ENCODE measurements around the gene HS3ST1. TPM values are rescaled to one million over a fixed set of nuclear protein-coding genes. Genes with fewer than 3 reads are reported as not detected.

HS3ST1 gene
- total and polyA plus RNA-seq, 2 donors from 2014 or later = 1.1 to 39.0 TPM

DNA sequence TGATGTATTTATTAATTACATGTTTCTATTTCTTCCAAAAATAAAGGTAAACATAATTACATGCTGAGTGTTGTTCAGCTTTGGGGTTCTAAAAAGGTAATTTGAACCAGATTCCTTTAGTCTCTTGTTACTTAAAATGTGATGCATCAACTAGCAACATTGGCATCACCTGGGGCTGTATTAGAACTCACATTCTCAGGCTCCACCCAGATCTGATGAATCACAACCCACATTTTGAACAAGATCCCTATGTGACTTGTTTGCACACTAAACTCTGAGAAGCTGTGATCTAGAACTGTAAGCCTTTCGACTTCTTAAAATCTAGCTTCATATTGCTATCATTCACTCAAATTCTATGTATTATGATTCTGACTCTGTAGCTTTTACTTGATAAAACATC lies 23.0 kb upstream of the HS3ST1 start:
- Histone ChIP-seq H3K9ac (ENCODE audit: low read length in 3 of 3) (no peak overlapping the region), H3K4me1 (ENCODE audit: control insufficient read depth in 2 of 3, insufficient read depth in 2 of 3, low read depth in 1 of 3, low read length in 3 of 3) (no peaks in the 10 kb centered on the region), H3K36me3 (ENCODE audit: control insufficient read depth in 2 of 3, insufficient read depth in 3 of 3, low read length in 3 of 3) (no peaks in the 10 kb centered on the region), H3K9me3 (ENCODE audit: control insufficient read depth in 2 of 3, insufficient read depth in 1 of 3, low read length in 3 of 3) (no peaks in the 10 kb centered on the region), H3K27me3 (ENCODE audit: control insufficient read depth, insufficient read depth, low read length) (no peaks in the 10 kb centered on the region), H3K27ac (ENCODE audit: low read depth in 2 of 2, low read length in 2 of 2) (no peak overlapping the region), H3K4me3 (ENCODE audit: low read length in 3 of 3) (no peak overlapping the region)
- TF ChIP-seq, protein P1, sequence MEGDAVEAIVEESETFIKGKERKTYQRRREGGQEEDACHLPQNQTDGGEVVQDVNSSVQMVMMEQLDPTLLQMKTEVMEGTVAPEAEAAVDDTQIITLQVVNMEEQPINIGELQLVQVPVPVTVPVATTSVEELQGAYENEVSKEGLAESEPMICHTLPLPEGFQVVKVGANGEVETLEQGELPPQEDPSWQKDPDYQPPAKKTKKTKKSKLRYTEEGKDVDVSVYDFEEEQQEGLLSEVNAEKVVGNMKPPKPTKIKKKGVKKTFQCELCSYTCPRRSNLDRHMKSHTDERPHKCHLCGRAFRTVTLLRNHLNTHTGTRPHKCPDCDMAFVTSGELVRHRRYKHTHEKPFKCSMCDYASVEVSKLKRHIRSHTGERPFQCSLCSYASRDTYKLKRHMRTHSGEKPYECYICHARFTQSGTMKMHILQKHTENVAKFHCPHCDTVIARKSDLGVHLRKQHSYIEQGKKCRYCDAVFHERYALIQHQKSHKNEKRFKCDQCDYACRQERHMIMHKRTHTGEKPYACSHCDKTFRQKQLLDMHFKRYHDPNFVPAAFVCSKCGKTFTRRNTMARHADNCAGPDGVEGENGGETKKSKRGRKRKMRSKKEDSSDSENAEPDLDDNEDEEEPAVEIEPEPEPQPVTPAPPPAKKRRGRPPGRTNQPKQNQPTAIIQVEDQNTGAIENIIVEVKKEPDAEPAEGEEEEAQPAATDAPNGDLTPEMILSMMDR (IDR thresholded peaks at IDR 0.05; ENCODE audit: borderline replicate concordance, extremely low read depth, insufficient read depth) = no peak
- intact Hi-C loops (cut with DNase I) = no loop called here
- DNase-seq (no peak), FAIRE-seq (no peak)

DNA sequence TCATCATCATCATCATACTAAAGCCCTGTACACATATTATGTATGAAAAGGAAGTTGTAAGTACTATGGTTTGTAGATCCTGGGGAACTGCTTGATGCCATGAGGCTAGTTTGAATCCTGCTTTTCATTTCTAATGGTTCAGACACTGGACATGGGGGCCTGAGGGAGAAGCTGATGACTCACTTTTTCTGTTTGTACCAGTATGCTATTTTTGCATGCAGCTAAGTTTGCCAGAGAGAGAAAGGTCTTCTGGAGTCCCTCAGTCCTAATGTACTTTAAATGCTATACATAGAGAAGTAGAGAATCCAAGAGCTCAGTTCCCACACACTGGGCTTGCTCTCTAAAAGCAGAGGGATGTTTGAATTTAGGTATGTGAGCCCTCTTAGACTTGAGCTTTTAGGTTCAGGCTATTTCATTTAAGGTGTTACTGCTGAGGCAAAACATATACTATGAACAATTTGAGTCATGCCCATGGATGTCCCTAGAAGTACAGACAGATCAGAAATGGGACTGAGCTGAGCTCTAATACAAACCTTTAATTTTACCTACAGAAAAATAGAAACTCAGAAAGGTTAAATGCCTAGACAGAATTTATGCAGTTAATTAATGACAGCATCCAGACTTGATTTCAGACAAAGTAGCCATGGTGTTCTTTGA lies 17.6 kb upstream of the HS3ST1 start:
- FAIRE-seq (no peak), DNase-seq (no peak)
- no peak overlapping the region for H3K9ac ChIP-seq (ENCODE audit: low read length in 3 of 3)
- no peak overlapping the region for H3K4me3 ChIP-seq (ENCODE audit: low read length in 3 of 3)
- H3K27ac ChIP-seq (ENCODE audit: low read depth in 2 of 2, low read length in 2 of 2) = no peak overlapping the region
- intact Hi-C loops (cut with DNase I) = no loop called here
- no peaks in the 10 kb centered on the region for H3K27me3 ChIP-seq (ENCODE audit: control insufficient read depth, insufficient read depth, low read length)
- TF ChIP-seq, protein P1 (IDR thresholded peaks at IDR 0.05; ENCODE audit: borderline replicate concordance, extremely low read depth, insufficient read depth) = no peak
- H3K4me1 ChIP-seq (ENCODE audit: control insufficient read depth in 2 of 3, insufficient read depth in 2 of 3, low read depth in 1 of 3, low read length in 3 of 3) = no peaks in the 10 kb centered on the region
- H3K9me3 ChIP-seq (ENCODE audit: control insufficient read depth in 2 of 3, insufficient read depth in 1 of 3, low read length in 3 of 3) = no peaks in the 10 kb centered on the region
- no peaks in the 10 kb centered on the region for H3K36me3 ChIP-seq (ENCODE audit: control insufficient read depth in 2 of 3, insufficient read depth in 3 of 3, low read length in 3 of 3)

DNA sequence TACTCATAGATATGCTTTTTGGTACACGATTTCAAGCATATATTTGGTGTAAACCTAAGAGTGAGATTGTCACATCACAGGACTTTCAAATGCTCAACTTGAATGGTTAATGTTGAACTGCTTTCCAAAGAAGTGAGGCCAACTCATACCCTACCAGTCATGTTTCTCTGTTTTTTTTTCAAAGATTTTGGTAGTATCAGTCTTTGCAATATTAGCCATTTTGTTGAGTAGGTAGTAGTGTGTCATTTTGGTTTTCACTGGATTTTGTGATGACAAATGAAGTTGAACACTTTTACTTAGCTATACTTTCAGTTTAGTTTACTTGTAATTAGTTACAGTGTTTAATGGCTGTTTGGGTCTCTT lies 12.5 kb upstream of the HS3ST1 start:
- no peaks in the 10 kb centered on the region for H3K9me3 ChIP-seq (ENCODE audit: control insufficient read depth in 2 of 3, insufficient read depth in 1 of 3, low read length in 3 of 3)
- TF ChIP-seq, protein P1 (IDR thresholded peaks at IDR 0.05; ENCODE audit: borderline replicate concordance, extremely low read depth, insufficient read depth) = no peak
- no peaks in the 10 kb centered on the region for H3K4me1 ChIP-seq (ENCODE audit: control insufficient read depth in 2 of 3, insufficient read depth in 2 of 3, low read depth in 1 of 3, low read length in 3 of 3)
- no peak overlapping the region for H3K4me3 ChIP-seq (ENCODE audit: low read length in 3 of 3)
- H3K9ac ChIP-seq (ENCODE audit: low read length in 3 of 3) = no peak overlapping the region
- intact Hi-C loops (cut with DNase I) = no loop called here
- H3K36me3 ChIP-seq (ENCODE audit: control insufficient read depth in 2 of 3, insufficient read depth in 3 of 3, low read length in 3 of 3) = no peaks in the 10 kb centered on the region
- DNase-seq = no peak
- H3K27ac ChIP-seq (ENCODE audit: low read depth in 2 of 2, low read length in 2 of 2) = no peak overlapping the region
- H3K27me3 ChIP-seq (ENCODE audit: control insufficient read depth, insufficient read depth, low read length) = no peaks in the 10 kb centered on the region
- FAIRE-seq = no peak

Data from kidney (tissue), 14 donors.